ENCODE data around the gene TTC16.
A peak's percentile ranks its signal among the peaks of the same experiment; 100 is the strongest.

TTC16 gene

GRCh38 chr9:127722055-127722745 is 6.3 kb downstream of the TTC16 start:
- DNase-seq = no peak

GRCh38 chr9:127723013-127723412 is 7.1 kb downstream of the TTC16 start:
- DNase-seq = no peak

- DNase-seq = peak; percentile 79
These were observed 7.6 kb downstream of the TTC16 start for GRCh38 chr9:127723444-127723843.

GRCh38 chr9:127724012-127724411 is 8.1 kb downstream of the TTC16 start:
- peak; percentile 46 for DNase-seq

GRCh38 chr9:127726871-127727270 is 11.0 kb downstream of the TTC16 start:
- no peak for DNase-seq

GRCh38 chr9:127728808-127729207 is 12.9 kb downstream of the TTC16 start:
- DNase-seq = no peak

- no peak for DNase-seq
These were observed 13.8 kb downstream of the TTC16 start for GRCh38 chr9:127729522-127730256.

GRCh38 chr9:127730262-127730661 is 14.4 kb downstream of the TTC16 start:
- DNase-seq = no peak

- no peak for DNase-seq
These were observed 15.0 kb downstream of the TTC16 start for GRCh38 chr9:127730799-127731410.

GRCh38 chr9:127731938-127732337 is 16.1 kb downstream of the TTC16 start:
- DNase-seq = no peak

GRCh38 chr9:127732444-127732843 is 16.6 kb downstream of the TTC16 start:
- no peak for DNase-seq

GRCh38 chr9:127733614-127734013 is 17.7 kb downstream of the TTC16 start:
- DNase-seq = no peak

- DNase-seq = no peak
These were observed 18.4 kb downstream of the TTC16 start for GRCh38 chr9:127734247-127734746.

- DNase-seq = peak; percentile 98
These were observed 19.1 kb downstream of the TTC16 start, which contains the start of gene TOR2A for GRCh38 chr9:127734747-127735529. TOR2A (minus strand) TSS chr9:127735294; CDS start chr9:127735270, 24 bp downstream.

- no peak for DNase-seq
These were observed 19.8 kb downstream of the TTC16 start for GRCh38 chr9:127735530-127736185.

GRCh38 chr9:127738666-127739065 is 22.8 kb downstream of the TTC16 start:
- DNase-seq = no peak

GRCh38 chr9:127739614-127740330 is 23.9 kb downstream of the TTC16 start:
- DNase-seq = no peak

GRCh38 chr9:127741831-127742434 is 26.1 kb downstream of the TTC16 start:
- DNase-seq = peak; percentile 43

- DNase-seq = peak; percentile 77
These were observed 26.7 kb downstream of the TTC16 start for GRCh38 chr9:127742435-127743088.

- DNase-seq = no peak
These were observed 28.7 kb downstream of the TTC16 start for GRCh38 chr9:127744398-127745110.
